ENCODE data around the gene ARMC6. TPM values are rescaled to one million over a fixed set of nuclear protein-coding genes. Genes with fewer than 3 reads are reported as not detected.

ARMC6 gene
- total and polyA plus RNA-seq, 2 of the 13 experiments (the other 11 are each of a cell fraction or from before 2014, with no cell fraction given): 16.2 to 36.8 TPM

- POLR2A ChIA-PET: no interaction called here
- in situ Hi-C loops (cut with HindIII; ENCODE audit: extremely low pct_ligation_motif_present, low pct_unique_long_range_greater_than_20kb): no loop called here
- FAIRE-seq: no peak
These were observed 41.7 kb downstream of the ARMC6 start for GRCh38 chr19:19075126-19075525.

More at GRCh38 chr19:19075126-19075525, 41.7 kb downstream of the ARMC6 start:
- no TSS peak for BruUV-seq (replicated peaks)
- Histone ChIP-seq H3K4me3 (replicated peaks in 1 of 3; ENCODE audit: insufficient read depth in 1 of 3, low read depth in 2 of 3, low read length in 3 of 3) (no peak overlapping the region), H3K27ac (ENCODE audit: extremely low read length, insufficient read depth, low read length) (no peak overlapping the region), H4K20me1 (ENCODE audit: insufficient read depth, low read length) (no peaks in the 10 kb centered on the region), H3K36me3 (replicated peaks in 1 of 2; ENCODE audit: control insufficient read depth in 1 of 2, insufficient read depth in 2 of 2, low read length in 2 of 2) (peaks cover 0 to 5% of the 10 kb centered on the region in 2 experiments; a peak in 3 of 5 replicates), H3K4me1 (ENCODE audit: insufficient read depth, low read length) (no peaks in the 10 kb centered on the region), H3K9ac (ENCODE audit: insufficient read depth, low read depth, low read length) (no peak overlapping the region), H3K79me2 (ENCODE audit: insufficient read depth, low read length) (no peaks in the 10 kb centered on the region), H3K4me2 (ENCODE audit: low read depth, low read length) (no peak overlapping the region), H2AFZ (ENCODE audit: low read length) (no peak overlapping the region), H3K27me3 (ENCODE audit: control insufficient read depth in 1 of 2, insufficient read depth in 2 of 2, low read length in 2 of 2) (no peaks in the 10 kb centered on the region), H3K9me3 (ENCODE audit: low read length) (no peaks in the 10 kb centered on the region)
- intact Hi-C loops (cut with micrococcal nuclease; ENCODE audit: unreplicated experiment): no loop called here
- TF ChIP-seq RELA (CRISPR knock-in tag; IDR thresholded peaks at IDR 0.05) (no peak), E2F2 (CRISPR knock-in tag; IDR thresholded peaks at IDR 0.05; ENCODE audit: borderline replicate concordance) (no peak), AHR (CRISPR knock-in tag; IDR thresholded peaks at IDR 0.05) (no peak), ATF5 (CRISPR knock-in tag; IDR thresholded peaks at IDR 0.05; ENCODE audit: low read depth) (no peak), SP140L (CRISPR knock-in tag; IDR thresholded peaks at IDR 0.05; ENCODE audit: borderline replicate concordance) (no peak), ZNF33B (CRISPR knock-in tag; IDR thresholded peaks at IDR 0.05) (no peak), ZNF18 (CRISPR knock-in tag; IDR thresholded peaks at IDR 0.05; ENCODE audit: insufficient replicate concordance) (no peak), POGZ (CRISPR knock-in tag; IDR thresholded peaks at IDR 0.05) (no peak), ZNF205 (CRISPR knock-in tag; IDR thresholded peaks at IDR 0.05) (no peak), ATF1 (CRISPR knock-in tag; IDR thresholded peaks at IDR 0.05) (no peak)
- no peak for DNase-seq (ENCODE audit: low spot score)
- CTCF ChIA-PET (ENCODE audit: low intra/inter-chr PET ratio, low total read pairs): no interaction called here
- ATAC-seq: no peak
- 96% methylated on average over 8 of the region's 8 CpGs for WGBS (ENCODE audit: low lambda C conversion rate)

All from HepG2 (cell line).